Psoas muscle (tissue), 8 donors: ENCODE measurements around the gene PCBP3. TPM values are rescaled to one million over a fixed set of nuclear protein-coding genes. Genes with fewer than 3 reads are reported as not detected.

Experiments used
- ATAC-seq, 4 donors: fragments of 200-7000 bp; cut with Tn5 transposase; one replicate each; pipeline ENCODE4 v1.9.1; 2020; ENCODE audit warnings: moderate library complexity in 3 of 4, mild to moderate bottlenecking in 2 of 4
- DNase-seq, 2 donors: peaks; one replicate each; pipeline ENCODE4 v3.0.0-alpha.2; 2020
- H3K27ac ChIP-seq: fragments of 200-600 bp; one replicate; pipeline ENCODE4 v1.8.0; 2022
- H3K27me3 ChIP-seq, 3 donors: fragments of 200-600 bp in 1 of 3; one replicate each; pipeline versions ENCODE4 v1.6.1 to v1.8.0; 2013 to 2022; ENCODE audit warnings: low read length in 2 of 3, mild to moderate bottlenecking in 2 of 3, moderate library complexity in 1 of 3; ENCODE audit not compliant: insufficient read depth in 3 of 3
- H3K36me3 ChIP-seq, 2 donors: fragments of 200-600 bp in 1 of 2; one replicate each; pipeline versions ENCODE4 v1.6.1 to v1.8.0; 2013 to 2022; ENCODE audit warnings: low read depth in 1 of 2, mild to moderate bottlenecking in 1 of 2, moderate library complexity in 1 of 2; ENCODE audit not compliant: insufficient read depth in 1 of 2
- H3K4me1 ChIP-seq: fragments of 200-600 bp; one replicate; pipeline ENCODE4 v1.8.0; 2022
- H3K4me3 ChIP-seq: fragments of 200-600 bp; one replicate; pipeline ENCODE4 v1.8.0; 2022; ENCODE audit warnings: mild to moderate bottlenecking
- H3K9me3 ChIP-seq: fragments of 200-600 bp; one replicate; pipeline ENCODE4 v1.8.0; 2022
- CTCF ChIP-seq: fragments of 200-600 bp; IDR thresholded peaks from one replicate; pipeline ENCODE4 v1.8.0; 2022; ENCODE audit warnings: antibody characterized with exemption
- WGBS, 3 donors: extraction: QIAGEN DNeasy Blood & Tissue Kit; methylation state at CpG; one replicate each; pipeline versions ENCODE4 v1.1.6 to v1.1.7; 2013; 5-methylcytosine and 5-hydroxymethylcytosine counted together
- intact Hi-C, 2 donors: fragments of 100-400 bp; cut with DNase I; formaldehyde crosslinking; loops; one replicate each; pipeline versions ENCODE4 v1.11.0 to v1.14.2; 2022
- polyA plus RNA-seq, 3 donors: library from polyadenylated mRNA; stranded (reverse); fragments of 200-250 nt; gene quantifications; one replicate each; pipeline ENCODE4 v1.2.3, GENCODE V29; 2013
- total RNA-seq, 4 donors: library from RNA; stranded (reverse); fragmentation: NEBNext Ultra II Directional in 2 of 4; extraction: Animal tissue kit (Norgen Biotek cat#: 25700) in 2 of 4; gene quantifications; one replicate each; pipeline versions ENCODE4 v1.2.1 to v1.2.4, GENCODE V29; 2021 to 2023
- donor health status: healthy with polysubstance abuse.
- donor health status: DM: no; HTN: no; CAD: no; lungs with moderate emphysema.
- donor health status: Bipolar disorder and iron deficiency.
- donor health status: healthy.
- donor health status: DM: yes; HTN: yes; CAD: no.
- donor health status: DM: no; HTN: no; CAD: no.
- donor health status: DM: no; HTN: no; CAD: no.
- donor health status: DM: yes; HTN: yes; CAD: no.

The PCBP3 gene
- total and polyA plus RNA-seq, 7 donors: 0.10 to 0.91 (median 0.33) TPM; not detected in 1

GRCh38 chr21:45918011-45918410, 274.5 kb downstream of the PCBP3 start:
- 89 to 91% (median 91%) methylated on average over 8 to 9 of the region's 11 CpGs for WGBS, 3 donors
- Histone ChIP-seq H3K4me3 (no peak overlapping the region), H3K9me3 (no peaks in the 10 kb centered on the region), H3K36me3 (no peaks in the 10 kb centered on the region), H3K4me1 (no peaks in the 10 kb centered on the region), H3K27me3 (peaks cover 0 to 29% (median 0%) of the 10 kb centered on the region in 3 donors), H3K27ac (no peak overlapping the region)
- no peak for TF ChIP-seq CTCF
- DNase-seq: no peak
- intact Hi-C loops: no loop called here
- no peak for ATAC-seq

DNA sequence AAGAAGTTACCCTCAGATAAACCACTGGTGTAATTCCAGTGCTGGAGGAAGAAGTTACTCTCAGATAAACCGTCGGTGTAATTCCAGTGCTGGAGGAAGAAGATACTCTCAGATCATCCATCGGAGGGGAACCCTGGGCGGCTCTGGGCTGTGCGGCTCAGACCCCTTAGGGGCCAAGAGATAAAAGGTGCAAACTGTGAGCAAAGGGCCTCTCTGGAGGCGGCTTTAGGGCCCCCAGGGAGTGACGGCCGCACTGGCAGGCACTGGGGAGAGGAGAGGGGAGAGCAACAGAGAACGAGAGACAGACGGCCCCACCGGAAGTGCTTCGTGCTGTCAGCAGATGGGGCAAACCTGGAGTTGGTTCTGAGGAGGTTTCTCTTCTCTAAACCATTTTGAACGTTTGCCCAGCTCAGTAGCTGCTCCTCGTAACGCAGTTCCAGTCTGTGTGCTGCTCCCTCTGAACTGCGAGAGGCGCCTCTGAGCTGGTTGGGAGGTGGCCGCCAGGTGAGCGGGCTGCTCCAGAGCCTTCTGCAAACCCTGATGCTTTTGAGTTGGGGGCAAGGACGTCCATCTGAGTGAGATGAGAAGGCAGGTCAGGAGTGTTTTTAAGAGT, 275.4 kb downstream of the PCBP3 start:
- Histone ChIP-seq H3K36me3 (no peaks in the 10 kb centered on the region), H3K27ac (no peak overlapping the region), H3K4me1 (no peaks in the 10 kb centered on the region), H3K4me3 (no peak overlapping the region), H3K9me3 (no peaks in the 10 kb centered on the region), H3K27me3 (peaks cover 0 to 29% (median 0%) of the 10 kb centered on the region in 3 donors)
- TF ChIP-seq CTCF: no peak
- ATAC-seq (no peak), DNase-seq (no peak)
- 69 to 83% (median 77%) methylated on average over 20 of the region's 20 CpGs for WGBS, 3 donors
- intact Hi-C loops: no loop called here

DNA sequence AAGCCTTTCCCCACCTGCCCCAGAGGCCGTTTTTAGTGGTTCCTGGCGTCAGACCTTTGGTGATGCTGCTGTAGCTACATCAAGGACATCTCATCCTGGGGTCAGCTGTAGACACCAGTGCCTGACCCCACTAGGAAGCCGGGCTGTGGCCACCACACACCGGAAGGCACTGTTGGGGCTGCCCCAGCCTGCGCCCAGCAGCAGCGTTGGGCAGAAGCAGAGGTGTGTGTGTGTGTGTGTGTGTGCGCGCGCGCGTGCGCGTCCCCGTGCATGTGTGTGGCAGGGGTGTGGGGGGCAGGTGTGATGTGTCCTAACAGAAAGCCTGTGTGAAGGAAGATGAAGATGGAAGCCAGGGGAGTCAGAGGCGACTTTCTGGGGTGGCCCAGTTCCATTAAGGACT, 276.1 kb downstream of the PCBP3 start:
- intact Hi-C loops: no loop called here
- DNase-seq (no peak), ATAC-seq (no peak)
- Histone ChIP-seq H3K27ac (no peak overlapping the region), H3K4me3 (no peak overlapping the region), H3K4me1 (no peaks in the 10 kb centered on the region), H3K36me3 (no peaks in the 10 kb centered on the region), H3K27me3 (peaks cover 0 to 29% (median 0%) of the 10 kb centered on the region in 3 donors), H3K9me3 (no peaks in the 10 kb centered on the region)
- no peak for TF ChIP-seq CTCF
- WGBS, 3 donors: 78 to 82% (median 79%) methylated on average over 15 of the region's 15 CpGs

DNA sequence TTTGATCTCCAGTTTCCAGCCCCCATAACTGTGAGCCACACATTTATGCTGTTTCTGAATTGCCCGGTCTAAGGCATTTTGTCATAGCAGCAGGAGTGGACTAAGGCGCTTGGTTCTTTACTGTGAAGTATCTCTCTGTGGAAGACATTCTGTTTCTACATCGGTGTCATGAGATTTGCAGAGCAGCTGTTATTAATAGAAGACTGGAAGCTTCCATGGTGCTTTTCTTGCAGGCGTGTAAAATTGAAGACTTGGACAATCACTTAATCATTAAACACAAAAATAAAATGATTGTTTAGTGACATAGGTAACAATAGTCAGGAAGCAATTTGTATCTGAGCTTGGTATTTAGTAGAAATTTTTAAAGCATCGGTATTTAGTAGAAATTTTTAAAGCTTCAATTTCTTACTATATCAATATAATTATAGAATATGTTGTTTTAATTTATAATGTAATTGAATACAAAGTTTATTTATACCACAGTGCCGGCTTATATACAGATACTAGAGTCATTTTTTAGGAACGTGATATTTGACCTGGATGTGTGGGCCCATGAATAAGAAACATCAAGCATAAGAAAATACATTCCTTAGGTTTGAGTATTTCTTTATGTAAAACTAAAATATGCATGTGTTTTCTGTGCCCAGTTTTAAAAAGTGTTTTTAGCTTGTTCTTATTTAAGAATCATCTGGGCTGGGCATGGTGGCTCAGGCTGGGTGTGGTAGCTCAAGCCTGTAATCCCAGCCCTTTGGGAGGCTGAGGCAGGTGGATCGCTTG, 277.5 kb downstream of the PCBP3 start:
- DNase-seq: no peak
- Histone ChIP-seq H3K36me3 (no peaks in the 10 kb centered on the region), H3K4me3 (no peak overlapping the region), H3K4me1 (no peaks in the 10 kb centered on the region), H3K27me3 (peaks cover 0 to 29% (median 0%) of the 10 kb centered on the region in 3 donors), H3K27ac (no peak overlapping the region), H3K9me3 (no peaks in the 10 kb centered on the region)
- no peak for TF ChIP-seq CTCF
- intact Hi-C loops: loop anchor here in 1 of 2 donors (5.0 kb wide), 1 partner anchor 364 kb away; no protein-coding TSS in a partner anchor
- 79 to 90% (median 83%) methylated on average over 8 of the region's 8 CpGs for WGBS, 3 donors
- ATAC-seq: no peak
